Right hindlimb (tissue), 1 donor: ENCODE measurements around the gene SOD1.

ENCODE experiments used
- DNase-seq: peaks from one replicate; pipeline ENCODE4 v3.0.0-alpha.2; 2018

Gene SOD1

DNA sequence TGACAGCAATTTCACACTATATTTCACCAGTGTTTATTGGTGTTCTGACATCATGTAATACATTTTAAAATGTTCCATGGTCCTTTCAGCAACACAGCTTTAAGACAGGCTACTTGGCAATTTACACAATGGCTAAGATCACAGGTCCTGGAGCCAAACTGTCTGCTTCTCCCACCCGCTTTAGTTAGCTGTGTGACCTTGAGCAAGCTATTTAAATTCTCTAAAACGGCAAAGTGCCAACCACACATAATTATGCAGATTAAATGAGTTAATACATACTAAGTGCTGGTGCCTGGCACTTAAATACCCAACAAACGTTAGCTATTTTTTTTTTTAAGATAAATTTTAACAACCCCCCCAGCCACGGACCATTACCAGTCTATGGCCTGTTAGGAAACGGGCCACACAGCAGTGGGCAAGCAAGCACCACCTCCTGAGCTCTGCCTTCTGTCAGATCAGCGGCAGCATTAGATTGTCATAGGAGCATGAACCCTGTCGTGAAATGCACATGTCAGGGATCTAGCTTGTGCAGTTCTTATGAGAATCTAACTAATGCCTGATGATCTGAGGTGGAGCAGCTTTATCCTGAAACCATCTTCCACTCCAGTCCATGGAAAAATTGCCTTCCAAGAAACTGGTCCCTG, 26.9 kb downstream of the SOD1 start:
- DNase-seq: no peak

DNA sequence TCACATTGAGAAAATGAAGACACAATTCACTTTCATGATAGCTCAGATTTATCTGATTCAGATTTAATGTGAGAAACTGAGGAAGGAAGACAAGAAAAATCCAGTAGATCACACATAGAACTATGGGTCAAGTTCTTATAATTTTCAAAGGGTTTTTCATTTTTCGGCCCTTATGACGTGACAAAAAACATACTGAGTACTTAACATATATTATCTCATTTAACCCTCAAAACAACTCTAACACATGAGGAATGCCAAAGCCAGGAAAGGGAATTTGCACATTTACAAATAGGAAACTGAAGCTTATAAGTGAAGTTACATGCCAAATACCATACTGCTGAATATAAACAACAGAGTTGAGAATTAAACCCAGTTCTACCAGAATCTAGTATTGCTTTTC, 27.6 kb downstream of the SOD1 start:
- no peak for DNase-seq

DNA sequence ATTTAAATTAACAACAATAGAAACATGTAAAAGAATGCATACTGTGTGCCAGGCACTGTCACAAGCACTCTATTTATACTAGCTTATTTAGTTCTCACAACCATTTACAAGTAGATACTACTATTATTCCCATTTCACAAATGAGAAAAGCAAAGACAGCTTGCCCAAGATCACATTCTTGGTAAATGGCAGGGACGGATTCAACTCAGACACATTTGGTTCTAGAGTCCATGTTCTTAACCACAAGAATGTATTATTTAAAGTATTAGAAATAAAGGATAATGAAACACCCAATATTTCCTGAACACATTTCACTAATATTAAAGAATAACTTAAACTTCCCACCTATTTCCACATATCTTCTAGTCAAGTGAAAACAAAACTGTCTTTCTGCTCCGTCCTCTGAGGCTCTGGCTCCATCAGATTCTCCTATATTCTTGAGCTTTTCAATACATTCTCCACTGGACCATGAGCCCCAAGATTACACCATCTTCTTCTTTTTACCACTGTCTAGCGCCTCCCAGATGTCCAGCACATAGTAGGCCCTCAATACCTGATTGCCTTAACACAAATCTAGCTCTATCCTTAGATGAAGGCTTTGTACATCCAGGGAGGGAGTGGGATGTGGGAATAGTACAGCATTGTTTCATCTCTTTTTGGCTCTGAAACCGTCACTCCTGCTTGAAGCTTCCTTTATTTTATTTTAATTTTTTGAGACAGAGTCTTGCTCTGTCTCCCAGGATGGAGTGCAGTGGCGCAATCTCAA, 29.3 kb downstream of the SOD1 start:
- DNase-seq: no peak

DNA sequence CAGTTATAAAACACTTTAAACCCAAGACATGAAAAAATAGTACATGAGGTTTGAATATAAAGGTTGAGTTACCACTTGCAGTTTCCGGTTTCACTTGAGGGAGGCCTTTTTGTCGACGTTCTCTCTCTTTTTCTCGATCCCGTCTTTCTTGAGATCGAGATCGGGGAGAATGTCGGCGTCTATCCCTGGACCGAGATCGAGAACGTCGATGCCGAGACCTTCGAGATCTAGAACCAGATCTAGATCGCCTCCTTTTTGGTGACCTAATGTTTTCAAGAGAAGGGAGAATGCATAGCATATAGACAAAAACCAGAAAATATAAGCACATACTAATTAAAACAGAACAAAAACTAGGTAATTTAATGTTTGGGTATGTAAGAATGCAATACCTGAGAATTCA, 33.7 kb downstream of the SOD1 start:
- no peak for DNase-seq

DNA sequence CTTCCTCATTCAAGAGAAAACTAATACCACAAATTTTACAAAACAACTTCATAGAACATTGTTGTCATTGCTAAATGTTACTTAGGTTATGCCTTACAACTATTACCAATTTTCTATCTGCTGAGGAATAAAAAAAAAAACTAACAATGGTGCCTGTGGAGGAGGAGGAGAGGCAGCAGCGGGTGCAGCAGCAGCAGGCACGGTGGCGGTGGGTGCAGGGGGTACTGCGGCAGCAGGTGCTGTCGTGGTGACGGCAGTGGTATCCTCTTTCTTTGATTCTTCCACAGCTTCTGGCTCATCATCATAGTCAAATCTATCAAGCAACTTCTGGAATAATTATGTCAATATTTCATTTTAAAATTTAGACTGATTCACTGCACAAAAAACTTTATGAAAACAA, 36.9 kb downstream of the SOD1 start:
- DNase-seq: no peak

DNA sequence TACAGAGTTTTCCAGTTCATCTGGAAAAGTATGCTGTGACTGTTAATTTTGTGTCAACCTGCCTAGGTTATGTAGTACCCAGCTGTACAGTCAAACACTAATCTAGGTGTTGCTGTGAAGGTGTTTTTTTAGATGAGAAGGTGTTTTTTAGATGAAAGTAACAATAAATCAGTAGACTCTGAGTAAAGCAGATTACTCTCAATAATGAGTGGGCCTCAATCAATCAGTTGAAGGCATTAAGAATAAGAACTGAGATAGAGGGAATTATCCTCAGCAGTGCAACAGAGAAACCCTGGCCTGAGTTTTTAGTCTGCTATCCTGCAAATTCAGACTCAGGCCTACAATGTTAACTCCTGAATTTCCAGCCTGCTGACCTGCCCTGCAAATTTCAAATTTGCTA, 39.0 kb downstream of the SOD1 start:
- no peak for DNase-seq

DNA sequence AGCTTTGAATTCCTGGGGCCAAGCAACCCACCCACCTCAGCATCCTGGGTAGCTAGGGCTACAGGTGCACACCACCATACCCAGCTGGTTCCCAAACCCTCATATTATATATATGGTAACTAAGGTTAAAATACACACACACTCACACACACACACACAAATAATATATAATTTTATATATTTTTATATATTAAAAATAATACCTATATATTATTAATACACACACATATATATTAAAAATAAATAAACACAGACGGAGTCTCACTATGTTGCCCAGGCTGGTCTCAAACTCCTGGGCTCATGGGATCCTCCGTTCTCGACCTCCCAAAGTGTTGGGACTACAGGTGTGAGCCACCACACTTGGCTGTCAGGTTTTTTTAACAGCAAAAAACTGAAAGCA, 40.5 kb downstream of the SOD1 start:
- DNase-seq: no peak

DNA sequence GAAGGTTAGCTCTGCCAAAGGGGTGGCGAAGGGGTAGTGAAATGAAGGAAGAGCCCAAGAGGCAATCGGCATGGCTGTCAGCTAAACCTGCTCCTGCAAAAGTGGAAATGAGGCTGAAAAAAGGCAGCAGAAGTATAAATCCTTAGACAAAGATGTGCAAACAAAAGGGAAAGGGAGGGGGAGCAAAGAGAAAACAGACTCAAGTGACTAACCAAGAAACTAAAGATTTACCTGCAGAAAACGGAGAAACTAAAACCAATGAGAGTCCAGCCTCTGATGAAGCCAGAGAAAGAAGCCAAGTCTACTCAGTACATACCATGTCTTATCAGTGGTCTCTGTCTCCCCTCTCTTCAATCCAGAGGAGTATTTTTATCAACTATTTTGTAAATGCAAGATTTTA, 47.1 kb downstream of the SOD1 start:
- DNase-seq: no peak

DNA sequence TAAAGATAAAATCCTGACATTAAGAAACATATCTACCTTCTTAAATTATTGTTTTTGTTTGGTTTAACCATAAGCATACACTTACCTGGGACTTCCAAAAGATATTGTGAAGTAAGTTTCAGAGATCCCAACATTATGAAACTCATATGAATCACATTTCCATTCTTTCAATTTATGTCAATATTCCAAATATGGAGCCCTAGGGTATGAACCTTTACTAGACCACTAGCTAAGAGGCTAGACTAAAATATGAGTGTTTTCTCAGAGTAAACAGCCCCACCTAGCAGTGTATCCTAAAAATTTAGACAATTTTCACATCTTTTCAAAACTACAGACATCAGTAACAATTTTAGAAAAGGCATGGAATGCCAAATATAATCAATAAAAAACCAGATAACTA, 48.0 kb downstream of the SOD1 start:
- no peak for DNase-seq

DNA sequence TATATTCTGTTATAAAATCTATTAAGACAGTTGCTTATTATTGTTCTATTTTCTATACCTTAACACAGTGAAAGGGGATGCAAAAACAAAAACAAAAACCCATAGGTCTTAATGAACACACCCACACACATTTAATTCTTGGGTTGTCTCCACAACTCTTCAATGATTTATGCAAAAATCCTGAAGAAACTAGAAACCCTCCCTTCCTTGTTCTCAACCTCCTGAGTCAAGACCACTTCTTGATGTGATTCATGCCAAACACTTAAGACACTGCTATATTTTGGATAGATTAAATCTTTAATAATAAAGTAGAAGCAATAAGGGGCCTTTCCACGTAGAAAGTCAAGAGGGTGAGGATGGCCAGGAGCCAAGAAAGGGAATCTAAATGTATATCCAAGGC, 49.0 kb downstream of the SOD1 start:
- no peak for DNase-seq

DNA sequence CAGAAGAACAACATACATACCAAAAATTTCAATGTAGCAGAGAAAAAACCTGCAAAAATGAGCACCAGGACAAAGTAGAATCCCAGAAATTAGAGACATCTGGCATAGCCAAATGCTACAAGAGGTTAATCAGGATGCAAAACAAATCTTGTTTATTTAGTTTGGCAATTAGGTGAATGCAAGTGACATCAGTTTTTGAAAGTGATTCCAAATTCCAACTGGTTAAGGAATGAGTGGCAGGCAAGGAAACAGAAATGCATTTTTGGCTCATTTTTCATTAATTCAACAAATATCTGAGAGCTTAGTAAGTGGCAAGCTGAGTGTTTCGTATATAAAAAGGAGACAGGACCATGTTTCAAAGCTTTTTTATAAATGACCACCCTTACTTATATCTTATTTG, 51.1 kb downstream of the SOD1 start:
- no peak for DNase-seq

DNA sequence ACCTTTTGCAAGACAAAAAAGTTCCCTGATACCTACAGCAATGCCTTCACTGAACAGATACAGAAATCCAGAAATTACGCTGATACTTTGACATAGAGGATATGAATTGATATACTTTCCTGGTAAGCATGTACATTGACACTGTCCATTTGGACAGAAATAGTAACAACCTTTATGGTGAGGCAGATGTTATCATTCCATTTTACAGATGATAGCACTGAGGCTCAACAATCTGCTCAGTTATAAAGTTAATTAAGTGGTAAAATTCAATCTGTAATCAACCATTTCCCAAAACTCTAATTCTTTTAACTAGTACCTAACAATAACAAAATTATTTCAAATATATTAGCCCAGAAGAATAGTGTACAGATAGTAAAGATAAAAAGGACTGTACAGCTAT, 51.8 kb downstream of the SOD1 start:
- DNase-seq: no peak

DNA sequence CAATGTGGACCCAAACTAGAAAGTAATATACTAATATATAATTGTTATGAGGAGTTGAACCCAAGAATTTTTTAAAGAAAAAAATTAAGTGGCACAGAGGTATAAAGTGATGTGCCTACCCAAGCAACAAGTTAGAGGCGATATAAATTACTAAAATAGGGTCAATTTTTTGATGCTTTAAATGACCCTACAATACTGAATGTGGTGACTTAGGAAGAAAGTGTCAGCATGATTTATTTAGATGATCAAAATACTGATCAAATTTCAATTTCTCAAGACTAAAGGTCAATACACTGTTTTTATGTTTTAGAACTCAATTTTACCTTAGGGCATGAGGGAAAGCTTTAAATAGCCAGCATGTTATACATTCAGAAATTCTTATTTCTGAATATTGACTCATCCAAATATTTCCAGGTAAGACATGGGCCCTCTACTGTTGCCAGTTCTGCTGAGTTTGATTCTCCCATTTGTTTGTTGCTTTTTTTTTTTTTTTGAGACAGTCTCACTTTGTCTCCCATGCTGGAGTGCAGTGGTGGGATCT, 52.3 kb downstream of the SOD1 start:
- no peak for DNase-seq

DNA sequence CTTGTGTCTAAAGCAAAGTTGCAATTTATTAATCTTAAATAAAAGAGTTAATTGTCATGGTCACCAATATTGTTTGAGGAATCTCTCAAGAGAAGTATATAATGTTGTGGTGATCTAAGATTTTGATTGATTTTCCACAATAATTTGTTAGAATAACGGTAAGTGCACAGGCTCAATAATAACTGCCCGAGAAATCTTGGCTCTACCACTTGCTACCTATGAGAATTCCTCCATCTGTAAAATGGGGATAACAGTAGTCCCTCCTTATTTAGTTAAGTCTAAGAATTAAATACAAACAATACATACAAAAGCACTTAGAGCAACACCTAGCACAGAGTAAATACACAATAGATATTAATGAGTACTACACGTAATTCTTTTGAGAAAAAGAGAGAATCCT, 53.6 kb downstream of the SOD1 start:
- DNase-seq: no peak

DNA sequence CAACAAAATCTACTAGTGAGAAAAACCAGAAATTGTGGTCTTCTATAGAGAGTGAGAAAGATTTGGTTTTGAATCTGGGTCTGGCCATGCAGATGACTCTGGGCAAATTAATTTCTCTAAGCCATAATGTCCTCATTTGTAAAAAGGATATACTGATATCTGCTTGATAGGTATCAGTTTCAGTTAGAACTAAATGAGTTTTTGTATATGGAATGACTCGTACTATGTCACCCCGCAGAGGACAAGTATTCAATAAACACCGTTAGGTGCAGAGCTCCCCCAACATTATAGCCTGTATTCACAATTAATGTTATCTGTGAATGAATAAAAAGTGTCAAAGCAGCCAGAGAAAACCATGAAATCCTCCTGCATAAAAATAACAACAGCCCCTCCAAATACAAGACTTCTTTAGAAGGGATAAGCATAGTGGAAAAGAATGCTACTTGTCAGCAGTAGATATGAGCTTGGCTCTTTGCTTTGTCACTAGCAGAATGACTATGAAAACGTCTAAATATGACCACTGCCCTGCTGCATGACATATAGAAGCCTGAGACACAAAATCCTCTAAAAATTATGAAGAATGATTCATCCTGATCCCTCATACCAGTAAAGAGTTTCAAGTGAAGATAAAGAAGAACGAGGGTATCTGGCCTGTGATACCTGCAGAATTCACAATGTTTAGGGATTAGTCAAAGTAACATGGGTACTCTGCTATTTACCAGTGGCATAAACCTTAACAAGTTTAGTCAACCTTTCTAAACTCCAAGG, 54.7 kb downstream of the SOD1 start:
- DNase-seq: no peak

DNA sequence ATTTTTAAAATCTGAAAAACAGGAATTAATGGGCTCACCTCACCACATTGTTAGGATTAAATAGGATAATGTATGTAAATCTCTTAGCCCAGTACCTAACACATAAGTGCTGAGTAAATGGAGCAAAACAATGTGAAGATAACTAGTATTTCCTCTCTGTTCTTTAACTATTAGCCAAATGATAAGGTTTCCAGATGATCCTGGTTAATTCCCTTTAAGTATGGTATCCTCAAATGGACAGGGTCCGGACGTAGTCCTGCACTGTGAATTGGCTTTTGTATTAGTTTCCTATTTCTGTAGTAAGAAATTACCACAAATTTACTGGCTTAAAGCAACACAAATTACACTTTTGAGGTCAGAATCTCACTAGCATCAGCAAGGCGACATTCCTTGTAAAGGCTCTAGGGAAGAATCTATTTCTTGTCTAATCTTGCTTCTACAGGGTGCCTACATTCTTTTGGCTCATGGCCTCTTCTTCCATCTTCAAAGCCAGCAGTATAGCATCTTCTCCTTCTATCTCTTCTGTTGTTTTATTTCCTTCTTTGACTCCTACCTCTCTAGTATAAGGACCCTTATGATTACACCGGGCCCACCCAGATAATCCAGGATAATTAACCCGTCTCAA, 55.4 kb downstream of the SOD1 start:
- no peak for DNase-seq

DNA sequence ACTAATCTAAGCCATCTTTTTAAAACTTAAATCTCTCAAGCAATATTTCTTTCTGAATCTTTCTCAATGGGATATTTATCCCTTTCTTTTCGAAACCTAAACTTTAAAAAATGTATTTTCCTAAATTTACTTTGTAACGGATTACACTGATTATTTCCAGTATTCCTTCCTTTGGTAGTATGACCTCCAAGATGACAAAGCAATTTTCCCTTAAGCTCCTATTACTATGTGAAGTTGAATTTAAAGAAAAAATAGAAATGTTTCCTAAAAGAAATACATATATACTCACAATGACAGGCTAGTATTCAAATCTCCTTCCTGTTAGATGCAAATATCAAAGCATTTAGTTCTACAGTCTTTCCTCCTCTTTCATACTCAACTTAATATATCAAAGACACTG, 56.6 kb downstream of the SOD1 start:
- DNase-seq: no peak
